Effector memory CD4-positive, alpha-beta T cell (primary cell): ENCODE data around the gene RTL5.

Experiments used
- DNase-seq, 3 donors: peaks; one replicate each; pipeline ENCODE4 v3.0.0-alpha.2; 2020
- H3K27ac ChIP-seq: 2 replicates; pipeline ENCODE4 v1.7.0; 2013; ENCODE audit warnings: mild to moderate bottlenecking, low read length, moderate library complexity; ENCODE audit not compliant: insufficient read depth, poor library complexity, severe bottlenecking
- H3K27me3 ChIP-seq: replicated peaks from 2 replicates; pipeline ENCODE4 v1.7.0; 2013; ENCODE audit warnings: mild to moderate bottlenecking, low read length; ENCODE audit not compliant: insufficient read depth, control insufficient read depth, poor library complexity, severe bottlenecking
- H3K36me3 ChIP-seq: 2 replicates; pipeline ENCODE4 v1.7.0; 2013; ENCODE audit warnings: mild to moderate bottlenecking, low read length, moderate library complexity; ENCODE audit not compliant: control insufficient read depth, insufficient read depth
- H3K4me1 ChIP-seq: 2 replicates; pipeline ENCODE4 v1.7.0; 2013; ENCODE audit warnings: low read length, mild to moderate bottlenecking; ENCODE audit not compliant: control insufficient read depth, insufficient read depth, poor library complexity, severe bottlenecking
- H3K4me3 ChIP-seq: 2 replicates; pipeline ENCODE4 v1.7.0; 2013; ENCODE audit warnings: low read length, low read depth, mild to moderate bottlenecking; ENCODE audit not compliant: insufficient read depth, poor library complexity, severe bottlenecking
- H3K9me3 ChIP-seq: 2 replicates; pipeline ENCODE4 v1.7.0; 2013; ENCODE audit warnings: mild to moderate bottlenecking, low read length, moderate library complexity; ENCODE audit not compliant: control insufficient read depth

Gene RTL5

DNA sequence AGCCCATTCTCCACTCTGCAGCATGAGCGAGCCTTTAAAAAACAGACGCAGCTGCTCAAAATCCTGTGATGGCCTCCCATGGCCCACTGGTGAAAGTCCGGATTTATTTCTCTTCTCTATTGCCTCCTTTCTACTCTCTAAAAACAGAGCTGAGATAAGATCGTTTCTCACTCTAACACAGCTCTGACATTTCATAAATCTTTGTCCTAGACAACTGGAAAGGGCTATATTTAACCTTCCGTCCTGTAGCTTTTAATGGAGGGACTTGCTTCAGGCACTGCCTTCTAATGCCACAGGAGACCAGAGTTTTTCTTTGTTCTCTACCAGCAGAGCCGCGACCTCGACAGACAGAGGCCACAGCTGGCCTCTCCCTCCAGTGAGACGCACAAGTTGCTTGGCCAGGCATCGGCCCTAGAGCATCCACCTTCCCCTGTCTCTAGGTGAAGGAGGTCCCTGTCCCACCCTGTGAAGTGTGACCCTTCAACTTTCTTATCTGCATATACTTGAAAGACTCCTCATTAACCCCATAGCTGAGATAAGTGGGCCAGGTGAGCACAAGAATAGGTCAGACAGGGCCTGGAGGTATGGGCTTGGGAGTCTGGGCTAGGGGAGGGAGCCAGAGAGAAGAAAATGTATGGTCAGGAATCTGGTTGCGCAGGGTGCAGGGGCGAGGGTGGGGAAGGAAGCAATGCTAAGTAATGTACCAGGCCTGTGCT lies 50.0 kb downstream of the RTL5 start:
- Histone ChIP-seq H3K36me3 (no peaks in the 10 kb centered on the region), H3K27me3 (no peaks in the 10 kb centered on the region), H3K4me3 (no peak overlapping the region), H3K4me1 (peaks cover 13% of the 10 kb centered on the region), H3K27ac (no peak overlapping the region), H3K9me3 (no peaks in the 10 kb centered on the region)
- no peak for DNase-seq

GRCh38 chrX:72080800-72081199 lies 50.9 kb downstream of the RTL5 start:
- Histone ChIP-seq H3K27ac (no peak overlapping the region), H3K27me3 (no peaks in the 10 kb centered on the region), H3K4me3 (no peak overlapping the region), H3K4me1 (peaks cover 13% of the 10 kb centered on the region), H3K9me3 (no peaks in the 10 kb centered on the region), H3K36me3 (no peaks in the 10 kb centered on the region)
- DNase-seq, result no peak

DNA sequence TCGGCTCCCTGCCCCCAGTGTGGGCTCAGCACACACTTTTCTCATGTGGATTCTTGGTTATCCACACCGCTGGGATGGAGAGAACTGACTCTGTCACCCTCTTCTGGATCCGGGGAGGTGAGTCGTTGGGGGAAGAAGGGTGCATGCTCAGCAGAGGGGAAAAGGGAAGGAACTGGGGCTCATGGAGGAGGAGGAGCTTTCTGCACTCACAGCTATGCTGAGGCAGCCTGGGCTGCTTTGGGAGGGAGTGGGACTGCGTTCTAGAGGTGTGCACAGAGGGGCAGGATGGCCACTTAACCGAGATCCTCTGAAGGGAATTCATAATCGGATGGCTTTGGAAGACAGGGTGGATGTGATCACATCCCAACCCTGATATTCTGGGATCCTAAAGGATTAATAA lies 51.6 kb downstream of the RTL5 start:
- no peak for DNase-seq
- Histone ChIP-seq H3K9me3 (no peaks in the 10 kb centered on the region), H3K4me3 (no peak overlapping the region), H3K4me1 (peaks cover 13% of the 10 kb centered on the region), H3K27ac (no peak overlapping the region), H3K27me3 (no peaks in the 10 kb centered on the region), H3K36me3 (no peaks in the 10 kb centered on the region)

DNA sequence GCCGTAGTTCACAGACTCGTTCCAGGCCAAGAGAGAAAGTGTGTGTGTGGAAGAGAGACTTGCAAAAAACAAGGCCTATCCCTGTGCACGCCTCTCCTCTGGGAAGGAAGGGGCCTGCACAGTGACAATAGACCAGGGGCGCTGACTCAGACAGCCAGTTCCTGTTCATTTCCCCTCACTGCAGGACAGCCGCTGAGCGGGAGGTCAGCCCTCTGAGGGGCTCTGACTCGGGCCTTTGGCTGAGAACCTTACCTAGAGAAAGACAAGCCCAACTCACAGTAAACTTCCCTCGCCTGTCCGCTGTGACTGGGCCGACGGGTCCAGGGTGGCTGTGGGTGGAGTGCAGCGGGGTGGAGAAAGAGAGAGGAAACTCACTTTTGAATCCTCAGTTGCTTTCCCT lies 52.1 kb downstream of the RTL5 start:
- Histone ChIP-seq H3K9me3 (no peaks in the 10 kb centered on the region), H3K4me3 (no peak overlapping the region), H3K27me3 (no peaks in the 10 kb centered on the region), H3K27ac (no peak overlapping the region), H3K4me1 (peaks cover 13% of the 10 kb centered on the region), H3K36me3 (no peaks in the 10 kb centered on the region)
- DNase-seq, result no peak

DNA sequence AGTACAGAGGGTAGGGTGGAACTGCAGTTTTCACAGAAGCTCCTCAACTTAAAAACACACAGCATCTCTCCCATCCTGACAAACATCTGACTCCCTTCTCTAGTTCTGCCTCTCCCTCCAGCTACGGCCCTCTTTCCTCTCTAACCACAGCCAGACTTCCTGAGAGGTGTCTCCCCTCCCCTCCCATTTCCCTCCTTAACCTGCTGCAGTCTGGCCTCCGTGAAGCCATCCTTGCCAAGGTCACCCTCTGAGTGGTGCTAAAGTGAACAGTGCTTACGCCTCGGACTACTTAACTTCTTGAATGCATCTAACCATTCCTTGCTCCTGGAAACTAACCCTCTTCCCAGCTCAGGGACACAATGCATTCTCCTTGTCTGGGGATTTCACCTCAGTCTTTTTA lies 53.3 kb downstream of the RTL5 start:
- H3K9me3 ChIP-seq, result no peaks in the 10 kb centered on the region
- no peak for DNase-seq
- peaks cover 13% of the 10 kb centered on the region for H3K4me1 ChIP-seq
- H3K36me3 ChIP-seq, result no peaks in the 10 kb centered on the region
- no peaks in the 10 kb centered on the region for H3K27me3 ChIP-seq
- H3K4me3 ChIP-seq, result no peak overlapping the region
- H3K27ac ChIP-seq, result no peak overlapping the region
